ENCODE data around the gene ZBTB9.

Gene ZBTB9, protein sequence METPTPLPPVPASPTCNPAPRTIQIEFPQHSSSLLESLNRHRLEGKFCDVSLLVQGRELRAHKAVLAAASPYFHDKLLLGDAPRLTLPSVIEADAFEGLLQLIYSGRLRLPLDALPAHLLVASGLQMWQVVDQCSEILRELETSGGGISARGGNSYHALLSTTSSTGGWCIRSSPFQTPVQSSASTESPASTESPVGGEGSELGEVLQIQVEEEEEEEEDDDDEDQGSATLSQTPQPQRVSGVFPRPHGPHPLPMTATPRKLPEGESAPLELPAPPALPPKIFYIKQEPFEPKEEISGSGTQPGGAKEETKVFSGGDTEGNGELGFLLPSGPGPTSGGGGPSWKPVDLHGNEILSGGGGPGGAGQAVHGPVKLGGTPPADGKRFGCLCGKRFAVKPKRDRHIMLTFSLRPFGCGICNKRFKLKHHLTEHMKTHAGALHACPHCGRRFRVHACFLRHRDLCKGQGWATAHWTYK
- total RNA-seq: 9.8 to 37.3 (median 22.4) reads per million in 3 experiments

DNA sequence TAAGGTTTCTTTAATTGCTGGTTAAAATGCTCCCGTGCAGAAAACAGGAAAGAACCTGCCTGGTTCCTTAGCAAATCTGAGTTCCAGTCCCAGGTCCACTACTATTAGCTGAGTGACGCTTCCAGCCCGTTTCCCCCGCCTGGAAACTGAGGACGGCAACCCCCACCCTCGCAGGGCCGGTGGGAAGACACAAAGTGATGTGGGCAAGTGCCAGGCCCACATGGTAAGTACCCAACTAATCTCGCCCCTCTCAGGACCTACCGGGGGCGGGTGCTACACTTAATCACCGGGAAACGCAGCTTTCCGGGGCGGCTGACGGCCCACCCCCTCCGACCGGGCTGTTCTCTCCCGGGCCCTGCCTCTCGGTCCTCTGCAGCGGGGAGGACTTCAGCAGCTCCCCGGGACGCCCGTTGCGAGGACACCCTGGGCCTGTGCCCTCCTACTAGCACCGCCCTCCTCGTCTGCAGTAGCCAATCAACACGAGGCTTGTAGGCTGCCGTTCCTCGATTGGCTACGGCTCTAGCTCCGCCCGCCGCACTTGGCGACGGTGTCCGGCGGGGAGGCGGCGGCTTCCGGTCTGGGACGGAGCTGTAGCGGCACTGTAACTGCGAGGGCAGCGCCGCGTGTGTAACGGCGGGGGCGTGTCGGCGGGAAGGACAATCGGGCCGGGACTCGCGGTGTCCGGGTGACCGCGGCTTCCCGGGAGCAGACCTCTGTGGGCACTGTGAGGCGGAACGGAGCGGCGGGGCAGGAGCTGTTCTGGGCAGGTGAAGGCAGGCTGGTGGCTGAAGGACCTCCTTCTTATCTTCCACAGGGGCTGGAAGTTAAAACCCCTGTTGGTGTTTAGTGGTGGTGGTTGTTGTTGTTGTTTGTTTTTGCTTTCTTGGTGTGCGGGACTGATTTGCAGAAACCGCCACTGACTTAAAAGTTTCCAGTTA lies at the start of gene ZBTB9:
ZBTB9 (plus strand) TSS at position 568 of the 938 bp plus-strand sequence. CDS start 525 bp downstream, outside the sequence.
- peak; percentile 92 for DNase-seq

GRCh38 chr6:33404884-33405283 lies 49.5 kb upstream of the ZBTB9 start:
- DNase-seq: no peak

- no peak for DNase-seq
Observed at GRCh38 chr6:33405386-33405940, 48.9 kb upstream of the ZBTB9 start.

DNA sequence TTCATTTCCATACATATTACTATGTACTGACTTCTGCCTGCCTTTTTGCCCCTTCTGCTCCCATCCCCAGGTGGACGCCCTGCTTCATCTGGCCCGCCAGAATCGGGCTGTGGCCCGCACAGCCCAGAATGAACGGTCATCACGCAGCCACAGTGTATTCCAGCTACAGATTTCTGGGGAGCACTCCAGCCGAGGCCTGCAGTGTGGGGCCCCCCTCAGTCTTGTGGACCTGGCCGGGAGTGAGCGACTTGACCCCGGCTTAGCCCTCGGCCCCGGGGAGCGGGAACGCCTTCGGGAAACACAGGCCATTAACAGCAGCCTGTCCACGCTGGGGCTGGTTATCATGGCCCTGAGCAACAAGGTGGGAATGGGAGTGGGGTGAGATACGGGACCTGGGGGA lies 48.2 kb upstream of the ZBTB9 start:
- no peak for DNase-seq

DNA sequence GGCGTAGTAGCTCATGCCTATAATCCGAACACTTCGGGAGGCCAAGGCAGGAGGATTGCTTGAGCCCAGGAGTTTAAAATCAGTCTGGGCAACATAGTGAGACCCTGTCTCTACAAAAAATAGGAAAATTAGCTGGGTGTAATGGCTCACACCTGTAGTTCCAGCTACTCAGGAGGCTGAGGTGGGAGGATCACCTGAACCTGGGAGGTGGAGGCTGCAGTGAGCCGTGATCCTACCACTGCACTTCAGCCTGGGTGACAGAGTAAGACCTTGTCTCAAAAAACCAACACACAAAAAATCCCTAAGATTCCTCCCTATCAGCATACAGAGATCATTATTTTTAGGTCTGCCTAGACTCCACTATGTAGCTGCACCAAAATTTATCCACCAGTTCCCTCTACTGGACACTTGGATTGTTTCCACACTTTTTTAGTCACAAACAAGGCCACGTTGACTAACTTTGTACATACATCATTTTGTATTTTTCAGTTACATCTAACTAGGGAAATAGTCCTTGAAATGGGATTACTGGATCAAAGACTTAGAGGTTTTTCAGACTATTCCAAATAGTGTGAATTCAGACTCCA lies 47.2 kb upstream of the ZBTB9 start:
- DNase-seq: no peak

- peak; percentile 98 for DNase-seq
Observed at GRCh38 chr6:33410050-33410710, 44.2 kb upstream of the ZBTB9 start.

- DNase-seq: no peak
Observed at GRCh38 chr6:33410711-33411631, 43.4 kb upstream of the ZBTB9 start, which contains the start of gene PHF1. Gene PHF1, plus strand, starts transcription at chr6:33411014. Its CDS starts 1,250 bp downstream, at chr6:33412264.

DNA sequence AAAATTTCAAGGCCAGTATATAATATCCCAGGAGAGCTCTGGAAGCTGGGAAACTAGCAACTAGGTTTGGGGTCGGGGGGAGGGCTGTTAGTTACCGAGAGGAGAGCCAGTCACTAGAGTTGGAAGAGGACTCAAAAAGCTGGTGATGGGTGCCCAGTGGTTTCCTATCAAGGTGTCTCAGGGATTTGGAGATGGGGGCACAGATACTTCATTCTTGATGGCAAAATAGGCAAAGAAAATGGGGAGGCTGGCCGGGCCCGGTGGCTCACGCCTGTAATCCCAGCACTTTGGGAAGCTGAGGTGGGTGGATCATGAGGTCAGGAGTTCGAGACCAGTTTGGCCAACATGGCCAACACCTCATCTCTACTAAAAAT lies 42.8 kb upstream of the ZBTB9 start:
- no peak for DNase-seq

DNA sequence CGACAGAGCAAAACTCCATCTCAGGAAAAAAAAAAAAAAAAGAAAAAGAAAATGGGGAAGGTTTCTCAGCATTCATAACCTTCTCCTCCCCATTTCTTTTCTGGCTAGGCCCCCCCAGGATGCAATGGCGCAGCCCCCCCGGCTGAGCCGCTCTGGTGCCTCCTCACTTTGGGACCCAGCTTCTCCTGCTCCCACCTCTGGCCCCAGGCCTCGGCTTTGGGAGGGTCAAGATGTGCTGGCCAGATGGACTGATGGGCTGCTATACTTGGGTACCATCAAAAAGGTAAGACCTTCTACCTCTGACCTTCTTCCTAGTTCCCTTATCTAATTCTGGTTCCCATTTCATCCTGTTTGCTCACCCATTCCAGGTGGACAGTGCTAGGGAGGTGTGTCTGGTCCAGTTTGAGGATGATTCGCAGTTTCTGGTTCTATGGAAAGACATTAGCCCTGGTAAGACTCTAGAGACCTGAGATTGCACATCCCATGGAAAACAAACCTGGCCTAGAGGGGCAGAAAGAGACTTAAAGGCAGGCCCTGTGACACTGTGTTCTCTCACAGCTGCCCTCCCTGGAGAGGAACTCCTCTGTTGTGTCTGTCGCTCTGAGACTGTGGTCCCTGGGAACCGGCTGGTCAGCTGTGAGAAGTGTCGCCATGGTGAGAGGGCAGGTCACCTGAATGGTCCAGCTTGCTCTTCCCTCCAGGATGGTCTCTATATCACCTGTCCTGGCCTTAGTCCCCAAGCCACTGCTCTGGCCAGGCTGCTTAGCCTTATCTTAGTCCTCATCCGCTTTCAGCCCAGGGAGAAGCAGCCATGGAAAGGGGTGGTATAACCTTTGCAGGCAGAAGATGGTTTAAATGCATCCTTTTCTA lies 42.0 kb upstream of the ZBTB9 start:
- no peak for DNase-seq

DNA sequence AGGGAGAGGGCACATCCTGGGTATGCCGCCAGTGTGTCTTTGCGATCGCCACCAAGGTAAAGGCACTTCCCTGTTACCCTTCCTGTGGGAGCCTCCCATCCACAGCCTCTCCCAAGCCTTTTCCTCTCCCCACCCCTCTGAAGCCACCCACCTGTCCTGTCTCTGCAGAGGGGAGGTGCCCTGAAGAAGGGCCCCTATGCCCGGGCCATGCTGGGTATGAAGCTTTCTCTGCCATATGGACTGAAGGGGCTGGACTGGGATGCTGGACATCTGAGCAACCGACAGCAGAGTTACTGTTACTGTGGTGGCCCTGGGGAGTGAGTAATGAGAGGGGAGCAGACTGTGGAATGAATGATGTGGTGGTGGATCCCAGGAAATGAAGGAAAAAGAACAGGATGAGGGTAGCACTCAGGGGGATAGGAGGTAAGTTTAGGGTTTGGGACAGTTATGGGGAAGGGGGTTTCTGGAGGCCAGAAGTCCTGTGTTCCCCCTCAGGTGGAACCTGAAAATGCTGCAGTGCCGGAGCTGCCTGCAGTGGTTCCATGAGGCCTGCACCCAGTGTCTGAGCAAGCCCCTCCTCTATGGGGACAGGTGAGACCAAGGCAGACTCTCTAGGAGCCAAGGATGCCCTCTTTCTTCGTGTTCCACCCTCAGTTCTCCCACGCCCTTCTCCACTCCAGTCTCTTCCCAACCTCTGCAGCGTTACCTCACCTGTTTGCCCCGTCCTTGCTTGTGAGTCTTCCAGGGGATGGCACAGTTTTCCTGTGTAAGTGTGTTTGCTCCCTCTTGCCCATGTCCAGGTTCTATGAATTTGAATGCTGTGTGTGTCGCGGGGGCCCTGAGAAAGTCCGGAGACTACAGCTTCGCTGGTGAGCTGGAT lies 40.9 kb upstream of the ZBTB9 start:
- DNase-seq: no peak

- no peak for DNase-seq
Observed at GRCh38 chr6:33414592-33415271, 39.6 kb upstream of the ZBTB9 start.

DNA sequence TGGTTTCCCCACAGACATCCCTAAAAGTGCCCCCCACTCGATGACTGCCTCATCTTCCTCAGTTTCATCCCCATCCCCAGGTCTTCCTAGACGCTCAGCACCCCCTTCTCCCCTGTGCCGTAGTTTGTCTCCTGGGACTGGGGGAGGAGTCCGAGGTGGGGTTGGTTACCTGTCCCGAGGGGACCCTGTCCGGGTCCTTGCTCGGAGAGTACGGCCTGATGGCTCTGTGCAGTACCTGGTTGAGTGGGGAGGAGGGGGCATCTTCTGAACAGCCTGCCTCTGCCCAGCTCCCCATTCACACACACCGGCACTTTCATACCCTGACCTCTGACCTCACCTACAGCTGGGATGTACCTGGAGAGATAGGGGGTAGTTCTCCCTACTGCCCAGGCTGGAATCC lies 38.5 kb upstream of the ZBTB9 start:
- no peak for DNase-seq

DNA sequence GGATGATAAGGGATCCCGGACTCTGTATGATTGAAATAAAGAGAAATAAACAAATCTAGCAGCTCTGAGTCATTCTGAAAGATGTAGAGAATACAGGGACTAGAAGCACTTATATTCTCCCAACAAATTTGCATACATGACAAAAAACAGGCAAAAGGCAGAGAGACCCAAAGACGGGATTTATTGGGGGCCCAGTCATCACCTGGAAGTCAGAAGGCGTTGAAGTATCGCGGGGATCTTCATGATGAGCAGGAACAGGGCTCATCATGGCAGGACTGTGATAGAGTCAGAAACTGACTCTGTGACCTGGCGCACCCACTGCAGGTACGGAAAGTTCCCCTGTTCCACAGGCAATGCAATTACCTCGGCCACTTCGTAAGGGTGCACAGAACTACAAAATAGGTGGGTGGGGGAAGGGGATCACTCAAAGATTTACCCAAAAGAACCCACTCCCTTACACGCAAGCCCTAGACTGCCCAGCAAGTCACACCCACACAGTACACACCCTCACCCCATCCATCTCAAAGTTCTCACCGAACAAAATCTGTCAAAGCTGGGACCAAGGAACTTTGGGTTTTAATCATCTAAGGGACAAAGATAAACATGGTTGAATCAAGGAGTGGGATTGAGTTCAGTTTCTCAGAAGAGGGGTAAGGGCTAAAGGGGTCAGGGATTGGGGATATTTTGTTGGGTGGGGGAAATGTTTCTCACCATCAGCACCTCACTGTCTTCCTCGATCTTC lies 37.8 kb upstream of the ZBTB9 start:
- DNase-seq: no peak

- DNase-seq: no peak
Observed at GRCh38 chr6:33417128-33417902, 37.1 kb upstream of the ZBTB9 start.

- peak; percentile 100 for DNase-seq
Observed at GRCh38 chr6:33417903-33418689, 36.3 kb upstream of the ZBTB9 start, which contains the start of gene CUTA. Gene CUTA, minus strand, starts transcription at chr6:33418107. Its CDS starts 107 bp downstream, at chr6:33418000.
